ENCODE results near the gene ASB3. TPM values are rescaled to one million over a fixed set of nuclear protein-coding genes. Genes with fewer than 3 reads are reported as not detected.

The ASB3 gene
- total RNA-seq, 1 experiment from 2014 or later, result 12.9 TPM

- no peaks in the 10 kb centered on the region for H3K9me3 ChIP-seq (ENCODE audit: control insufficient read depth, insufficient read depth, low read depth, low read length)
- no TSS peak for BruUV-seq (replicated peaks)
- no peak for ATAC-seq
- intact Hi-C loops (cut with micrococcal nuclease; ENCODE audit: unreplicated experiment) (no loop called here), in situ Hi-C loops (cut with HindIII; ENCODE audit: low pct_unique_long_range_greater_than_20kb, low sequenced_read_pairs) (no loop called here)
- DNase-seq (ENCODE audit: low read depth, low spot score), result no peak
- CTCF ChIA-PET, result no interaction called here
- H3K4me3 ChIP-seq (ENCODE audit: low read depth in 2 of 2, low read length in 2 of 2), result no peak overlapping the region
- H3K36me3 ChIP-seq (ENCODE audit: control insufficient read depth, insufficient read depth, low read length), result no peaks in the 10 kb centered on the region
- H3K27ac ChIP-seq (ENCODE audit: low read length), result no peak overlapping the region
- no peaks in the 10 kb centered on the region for H3K4me1 ChIP-seq (ENCODE audit: control insufficient read depth, insufficient read depth, low read length)
- TF ChIP-seq REST (IDR thresholded peaks at IDR 0.05; ENCODE audit: insufficient read depth in 1 of 2, low read depth in 2 of 2, low read length in 1 of 2) (no peak), TCF7L2 (IDR thresholded peaks at IDR 0.05; ENCODE audit: low read depth, low read length) (no peak), POLR2AphosphoS5 (IDR thresholded peaks at IDR 0.05; ENCODE audit: low read depth, low read length) (no peak), CTCF (IDR thresholded peaks at IDR 0.05) (no peak), SIN3A (IDR thresholded peaks at IDR 0.05; ENCODE audit: borderline replicate concordance, insufficient read depth, low read depth, low read length) (no peak)
- no peaks in the 10 kb centered on the region for H3K27me3 ChIP-seq (ENCODE audit: control insufficient read depth, insufficient read depth, low read length)
- POLR2A ChIA-PET, result no interaction called here
These were observed 47.7 kb downstream of the ASB3 start for GRCh38 chr2:53739032-53739431.

GRCh38 chr2:53737091-53737490, 49.7 kb downstream of the ASB3 start:
- TF ChIP-seq SIN3A (IDR thresholded peaks at IDR 0.05; ENCODE audit: borderline replicate concordance, insufficient read depth, low read depth, low read length) (no peak), REST (IDR thresholded peaks at IDR 0.05; ENCODE audit: insufficient read depth in 1 of 2, low read depth in 2 of 2, low read length in 1 of 2) (no peak), TCF7L2 (IDR thresholded peaks at IDR 0.05; ENCODE audit: low read depth, low read length) (no peak), POLR2AphosphoS5 (IDR thresholded peaks at IDR 0.05; ENCODE audit: low read depth, low read length) (no peak), CTCF (IDR thresholded peaks at IDR 0.05) (no peak)
- intact Hi-C loops (cut with micrococcal nuclease; ENCODE audit: unreplicated experiment), result no loop called here
- H3K9me3 ChIP-seq (ENCODE audit: control insufficient read depth, insufficient read depth, low read depth, low read length), result no peaks in the 10 kb centered on the region
- ChIA-PET POLR2A (no interaction called here), CTCF (no interaction called here)
- DNase-seq (ENCODE audit: low read depth, low spot score) (no peak), ATAC-seq (no peak)
- no peaks in the 10 kb centered on the region for H3K36me3 ChIP-seq (ENCODE audit: control insufficient read depth, insufficient read depth, low read length)
- no peak overlapping the region for H3K4me3 ChIP-seq (ENCODE audit: low read depth in 2 of 2, low read length in 2 of 2)
- no TSS peak for BruUV-seq (replicated peaks)
- no peak overlapping the region for H3K27ac ChIP-seq (ENCODE audit: low read length)
- no peaks in the 10 kb centered on the region for H3K4me1 ChIP-seq (ENCODE audit: control insufficient read depth, insufficient read depth, low read length)
- in situ Hi-C loops (cut with HindIII; ENCODE audit: low pct_unique_long_range_greater_than_20kb, low sequenced_read_pairs), result no loop called here
- H3K27me3 ChIP-seq (ENCODE audit: control insufficient read depth, insufficient read depth, low read length), result no peaks in the 10 kb centered on the region

Measured in Panc1 (cell line).